GM19240 (cell line): Measurements from ENCODE around the gene ANKRD42.
"Not testable (repeated sequence)": the region's sequence is repeated elsewhere in the genome, so short reads cannot be mapped to it uniquely, and the experiment has no call there.

Experiments used
- DNase-seq: peaks from one replicate; pipeline ENCODE4 v3.0.0; 2011; ENCODE audit warnings: low spot score; ENCODE audit not compliant: insufficient read length

ANKRD42 gene

GRCh38 chr11:83238111-83238510 is 44.6 kb downstream of the ANKRD42 start:
- DNase-seq = no peak

GRCh38 chr11:83241291-83241946 is 47.9 kb downstream of the ANKRD42 start:
- no peak for DNase-seq

GRCh38 chr11:83249445-83249844 is 55.9 kb downstream of the ANKRD42 start:
- no peak for DNase-seq

GRCh38 chr11:83249972-83250593 is 56.6 kb downstream of the ANKRD42 start:
- peak; percentile 16 for DNase-seq

- no peak for DNase-seq
Observed at GRCh38 chr11:83252266-83252665, 58.8 kb downstream of the ANKRD42 start.

- no peak for DNase-seq
Observed at GRCh38 chr11:83252941-83253340, 59.4 kb downstream of the ANKRD42 start.

GRCh38 chr11:83255366-83255765 is 61.9 kb downstream of the ANKRD42 start:
- DNase-seq = no peak

- no peak for DNase-seq
Observed at GRCh38 chr11:83256602-83257340, 63.3 kb downstream of the ANKRD42 start.

- DNase-seq = no peak
Observed at GRCh38 chr11:83257761-83258168, 64.3 kb downstream of the ANKRD42 start.

GRCh38 chr11:83259559-83259958 is 66.0 kb downstream of the ANKRD42 start:
- DNase-seq = no peak

- DNase-seq = no peak
Observed at GRCh38 chr11:83265331-83265730, 71.8 kb downstream of the ANKRD42 start.

- not testable (repeated sequence) for DNase-seq
Observed at GRCh38 chr11:83269080-83269479, 75.6 kb downstream of the ANKRD42 start.

GRCh38 chr11:83271734-83272133 is 78.2 kb downstream of the ANKRD42 start:
- DNase-seq = not testable (repeated sequence)

GRCh38 chr11:83272627-83273026 is 79.1 kb downstream of the ANKRD42 start:
- DNase-seq = no peak

GRCh38 chr11:83275888-83276641 is 82.6 kb downstream of the ANKRD42 start:
- no peak for DNase-seq

GRCh38 chr11:83278351-83278750 is 84.8 kb downstream of the ANKRD42 start:
- no peak for DNase-seq

- no peak for DNase-seq
Observed at GRCh38 chr11:83280256-83280655, 86.7 kb downstream of the ANKRD42 start.

GRCh38 chr11:83282084-83282716 is 88.7 kb downstream of the ANKRD42 start:
- DNase-seq = no peak

- DNase-seq = no peak
Observed at GRCh38 chr11:83284501-83285150, 91.1 kb downstream of the ANKRD42 start.

GRCh38 chr11:83285151-83285770 is 91.7 kb downstream of the ANKRD42 start:
- peak; percentile 29 for DNase-seq
